ENCODE results near the gene DXO.

DXO gene

GRCh38 chr6:31966997-31967925, 4.7 kb downstream of the DXO start:
- TF ChIP-seq, protein P1, sequence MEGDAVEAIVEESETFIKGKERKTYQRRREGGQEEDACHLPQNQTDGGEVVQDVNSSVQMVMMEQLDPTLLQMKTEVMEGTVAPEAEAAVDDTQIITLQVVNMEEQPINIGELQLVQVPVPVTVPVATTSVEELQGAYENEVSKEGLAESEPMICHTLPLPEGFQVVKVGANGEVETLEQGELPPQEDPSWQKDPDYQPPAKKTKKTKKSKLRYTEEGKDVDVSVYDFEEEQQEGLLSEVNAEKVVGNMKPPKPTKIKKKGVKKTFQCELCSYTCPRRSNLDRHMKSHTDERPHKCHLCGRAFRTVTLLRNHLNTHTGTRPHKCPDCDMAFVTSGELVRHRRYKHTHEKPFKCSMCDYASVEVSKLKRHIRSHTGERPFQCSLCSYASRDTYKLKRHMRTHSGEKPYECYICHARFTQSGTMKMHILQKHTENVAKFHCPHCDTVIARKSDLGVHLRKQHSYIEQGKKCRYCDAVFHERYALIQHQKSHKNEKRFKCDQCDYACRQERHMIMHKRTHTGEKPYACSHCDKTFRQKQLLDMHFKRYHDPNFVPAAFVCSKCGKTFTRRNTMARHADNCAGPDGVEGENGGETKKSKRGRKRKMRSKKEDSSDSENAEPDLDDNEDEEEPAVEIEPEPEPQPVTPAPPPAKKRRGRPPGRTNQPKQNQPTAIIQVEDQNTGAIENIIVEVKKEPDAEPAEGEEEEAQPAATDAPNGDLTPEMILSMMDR (IDR thresholded peaks at IDR 0.05; ENCODE audit: insufficient read depth, missing control alignments), result no peak
- FAIRE-seq (no peak), DNase-seq (ENCODE audit: insufficient read length, low spot score) (no peak)

- FAIRE-seq (no peak), DNase-seq (ENCODE audit: insufficient read length, low spot score) (no peak)
- TF ChIP-seq, protein P1 (IDR thresholded peaks at IDR 0.05; ENCODE audit: insufficient read depth, missing control alignments), result no peak
These were observed 5.4 kb downstream of the DXO start for GRCh38 chr6:31966506-31966905.

GRCh38 chr6:31965700-31966099, 6.2 kb downstream of the DXO start:
- FAIRE-seq (no peak), DNase-seq (ENCODE audit: insufficient read length, low spot score) (no peak)
- TF ChIP-seq, protein P1 (IDR thresholded peaks at IDR 0.05; ENCODE audit: insufficient read depth, missing control alignments), result no peak

- DNase-seq (ENCODE audit: insufficient read length, low spot score) (no peak), FAIRE-seq (no peak)
- TF ChIP-seq, protein P1 (IDR thresholded peaks at IDR 0.05; ENCODE audit: insufficient read depth, missing control alignments), result no peak
These were observed 8.0 kb downstream of the DXO start for GRCh38 chr6:31963921-31964320.

DNA sequence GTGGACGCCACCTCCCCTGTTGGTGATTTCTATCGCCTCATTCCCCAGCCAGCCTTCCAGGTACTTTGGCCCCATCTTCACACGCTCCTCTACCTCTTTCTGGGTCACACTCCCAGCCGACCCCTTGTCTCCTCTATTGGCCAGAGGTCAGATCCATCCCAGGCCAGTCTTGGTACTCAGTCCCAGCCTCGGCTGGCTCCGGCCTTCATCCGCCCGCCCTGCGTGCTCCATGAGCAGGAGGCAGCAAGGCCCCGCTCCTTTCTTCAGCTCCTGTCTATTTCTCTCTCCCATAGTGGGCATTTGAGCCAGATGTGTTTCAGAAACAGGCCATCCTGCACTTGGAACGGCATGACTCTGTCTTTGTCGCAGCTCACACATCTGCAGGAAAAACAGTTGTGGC, 10.3 kb downstream of the DXO start:
- no peak for FAIRE-seq
- no peak for DNase-seq (ENCODE audit: insufficient read length, low spot score)
- TF ChIP-seq, protein P1 (IDR thresholded peaks at IDR 0.05; ENCODE audit: insufficient read depth, missing control alignments), result no peak

DNA sequence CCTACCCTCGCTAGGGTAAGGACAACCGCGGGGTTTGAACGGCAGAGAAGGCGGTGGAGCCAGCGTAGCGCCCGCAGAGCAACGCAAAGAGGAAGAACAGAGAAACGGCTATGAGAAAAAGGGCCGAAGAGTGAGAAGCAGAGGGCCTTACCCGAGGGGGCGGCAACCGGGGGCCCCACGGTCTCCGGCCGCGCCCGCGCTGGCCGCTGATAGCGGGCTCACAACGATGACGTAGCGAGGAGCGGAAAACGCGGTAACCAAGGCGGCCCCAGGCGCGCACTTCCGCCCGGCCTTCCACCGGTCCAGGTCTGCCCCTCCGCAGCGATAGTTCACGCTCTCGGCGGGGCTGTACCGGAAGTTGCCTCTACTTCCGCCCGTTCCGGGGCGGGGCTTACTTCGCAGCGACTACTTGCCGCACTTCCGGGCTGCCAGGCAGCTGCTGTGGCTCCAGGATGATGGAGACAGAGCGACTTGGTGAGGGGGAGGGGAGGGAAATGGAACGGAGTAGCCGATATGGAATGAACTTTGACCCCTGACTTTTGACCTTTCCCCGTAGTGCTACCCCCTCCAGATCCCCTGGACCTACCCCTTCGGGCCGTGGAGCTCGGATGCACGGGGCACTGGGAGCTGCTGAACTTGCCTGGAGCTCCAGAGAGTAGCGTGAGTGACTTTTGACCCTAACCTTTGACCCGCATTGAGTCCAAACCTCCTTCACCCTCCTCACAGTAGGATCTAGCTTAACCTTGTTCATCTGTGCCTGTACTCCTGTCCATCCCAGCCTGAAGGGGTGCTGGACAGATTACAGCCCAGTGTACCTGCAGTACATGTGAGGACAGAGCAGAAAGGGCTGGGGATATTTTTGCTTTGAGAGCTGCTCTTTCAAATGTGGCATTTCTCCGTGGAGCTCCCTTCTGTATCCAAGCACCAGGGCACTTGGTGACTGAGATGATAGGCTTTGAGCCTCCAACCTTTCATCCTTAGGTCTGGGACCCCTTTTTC, 12.9 kb downstream of the DXO start, which contains the start of the genes NELFE and SKIC2:
NELFE (minus strand) TSS at position 231 of the 999 bp plus-strand sequence. CDS start 525 bp downstream, outside the sequence.
SKIC2 (plus strand) TSS at position 435 of the 999 bp plus-strand sequence; CDS start at position 453, 18 bp downstream.
- DNase-seq (ENCODE audit: insufficient read length, low spot score) (peak; percentile 99), FAIRE-seq (no peak)
- TF ChIP-seq, protein P1 (IDR thresholded peaks at IDR 0.05; ENCODE audit: insufficient read depth, missing control alignments), result no peak

All from D721Med (cell line).